HL-60 (cell line): ENCODE measurements around the gene GPR101.

Experiments
- DNase-seq, 2 experiments: peaks; one replicate each; pipeline ENCODE4 v3.0.0-alpha.2; 2010 to 2020; ENCODE audit warnings: low read depth in 1 of 2, low spot score in 1 of 2
- H3K27ac ChIP-seq: fragments of 250-450 bp; sonication (Bioruptor Pico); replicated peaks from 2 replicates; pipeline ENCODE4 v1.5.1; 2020; ENCODE audit warnings: mild to moderate bottlenecking, moderate library complexity
- H3K27me3 ChIP-seq: fragments of 250-450 bp; sonication (Bioruptor Pico); 2 replicates; pipeline ENCODE4 v1.5.1; 2021; ENCODE audit warnings: mild to moderate bottlenecking, moderate library complexity; ENCODE audit not compliant: insufficient read depth, poor library complexity, severe bottlenecking
- H3K4me3 ChIP-seq: replicated peaks from 2 replicates; pipeline ENCODE4 v1.5.1; 2011; ENCODE audit warnings: mild to moderate bottlenecking, control low read depth, low read length; ENCODE audit not compliant: insufficient read depth
- CTCF ChIP-seq: IDR thresholded peaks from one replicate; pipeline ENCODE4 v1.5.1; 2011; ENCODE audit warnings: low read length, control low read depth, inconsistent platforms; ENCODE audit not compliant: insufficient read depth
- GABPA ChIP-seq: IDR thresholded peaks from 2 replicates; pipeline ENCODE4 v1.6.1; 2012; ENCODE audit warnings: low read depth
- POLR2AphosphoS5 ChIP-seq: IDR thresholded peaks from 2 replicates; pipeline ENCODE4 v1.6.1; 2012; ENCODE audit warnings: low read depth
- REST ChIP-seq: IDR thresholded peaks from 2 replicates; pipeline ENCODE4 v1.6.1; 2012; ENCODE audit warnings: low read depth; ENCODE audit not compliant: insufficient replicate concordance
- SPI1 ChIP-seq: IDR thresholded peaks from 2 replicates; pipeline ENCODE4 v1.6.1; 2012; ENCODE audit warnings: low read depth, mild to moderate bottlenecking, borderline replicate concordance

GPR101 gene

GRCh38 chrX:137034508-137034872, 695 bp upstream of the GPR101 start:
- no peak overlapping the region for H3K4me3 ChIP-seq
- no peak overlapping the region for H3K27ac ChIP-seq
- TF ChIP-seq CTCF (no peak), GABPA (no peak), SPI1 (no peak), REST (no peak), POLR2AphosphoS5 (no peak)
- no peak for DNase-seq
- peaks cover 29% of the 10 kb centered on the region for H3K27me3 ChIP-seq

- Histone ChIP-seq H3K27ac (no peak overlapping the region), H3K27me3 (peaks cover 37% of the 10 kb centered on the region), H3K4me3 (no peak overlapping the region)
- TF ChIP-seq CTCF (no peak), REST (no peak), POLR2AphosphoS5 (no peak), SPI1 (no peak)
- no peak for DNase-seq
Measured at GRCh38 chrX:137032841-137033773, 688 bp downstream of the GPR101 start.

GRCh38 chrX:137032341-137032694, 1.5 kb downstream of the GPR101 start:
- TF ChIP-seq GABPA = no peak
- no peak for TF ChIP-seq SPI1
- no peak for TF ChIP-seq REST
- no peak for TF ChIP-seq CTCF
- TF ChIP-seq POLR2AphosphoS5 = no peak
- Histone ChIP-seq H3K4me3 (peak overlapping the region; percentile 19; the same call in 1 of the 2 replicates), H3K27me3 (peaks cover 37% of the 10 kb centered on the region), H3K27ac (no peak overlapping the region)
- no peak for DNase-seq
